HepG2 (cell line): ENCODE measurements around the gene PLCG1. TPM values are rescaled to one million over a fixed set of nuclear protein-coding genes. Genes with fewer than 3 reads are reported as not detected.
A peak's percentile ranks its signal among the peaks of the same experiment; 100 is the strongest.

Experiments used
- ATF1 ChIP-seq: IDR thresholded peaks from 2 replicates; pipeline ENCODE4 v1.6.1; 2016; ENCODE audit warnings: mild to moderate bottlenecking, control low read depth
- CBX1 ChIP-seq: IDR thresholded peaks from one replicate; pipeline ENCODE4 v1.6.1; 2016; ENCODE audit warnings: antibody characterized with exemption, low read depth
- EHMT2 ChIP-seq: fragments of 200-600 bp; sonication (generic); IDR thresholded peaks from 2 replicates; pipeline ENCODE4 v1.7.0; 2017; ENCODE audit warnings: antibody characterized with exemption, low read depth, low read length, borderline replicate concordance
- HMGXB4 ChIP-seq, 2 experiments: sonication (generic) in 1 of 2; formaldehyde crosslinking in 1 of 2; IDR thresholded peaks; 2 replicates each; pipeline versions ENCODE4 v1.4.0 to v1.6.1; 2018 to 2020; ENCODE audit warnings: missing genetic modification reagents in 2 of 2, borderline replicate concordance in 1 of 2, low read depth in 1 of 2, mild to moderate bottlenecking in 1 of 2, missing biosample characterization in 1 of 2
- MED8 ChIP-seq: sonication (generic); formaldehyde crosslinking; IDR thresholded peaks from 2 replicates; pipeline ENCODE4 v1.8.1; 2023; ENCODE audit warnings: mild to moderate bottlenecking, missing genetic modification reagents; ENCODE audit not compliant: insufficient replicate concordance
- NCOR1 ChIP-seq: fragments of 200-600 bp; sonication (generic); IDR thresholded peaks from 2 replicates; pipeline ENCODE4 v1.7.0; 2017; ENCODE audit warnings: antibody characterized with exemption, low read length, borderline replicate concordance
- NFYB ChIP-seq: sonication (generic); formaldehyde crosslinking; IDR thresholded peaks from 2 replicates; pipeline ENCODE4 v1.4.0; 2020; ENCODE audit warnings: missing genetic modification reagents
- PRMT3 ChIP-seq: sonication (generic); formaldehyde crosslinking; IDR thresholded peaks from 2 replicates; pipeline ENCODE4 v1.8.1; 2022; ENCODE audit warnings: low read depth, mild to moderate bottlenecking, moderate library complexity, missing genetic modification reagents, borderline replicate concordance
- SIX1 ChIP-seq: sonication (generic); formaldehyde crosslinking; IDR thresholded peaks from 2 replicates; pipeline ENCODE4 v1.4.0; 2020; ENCODE audit warnings: missing genetic modification reagents, borderline replicate concordance
- SKI ChIP-seq: fragments of 450-650 bp; IDR thresholded peaks from one replicate; pipeline ENCODE4 v1.6.1; 2018; ENCODE audit warnings: mild to moderate bottlenecking; ENCODE audit not compliant: partially characterized antibody
- SMAD3 ChIP-seq: sonication (generic); formaldehyde crosslinking; IDR thresholded peaks from 2 replicates; pipeline ENCODE4 v1.4.0; 2020; ENCODE audit warnings: missing genetic modification reagents
- TAF15 ChIP-seq: fragments of 200-400 bp; formaldehyde crosslinking; IDR thresholded peaks from one replicate; pipeline ENCODE4 v1.6.1; 2018; ENCODE audit warnings: mild to moderate bottlenecking, low read depth, low read length; ENCODE audit not compliant: poor library complexity, severe bottlenecking
- TFDP2 ChIP-seq: sonication (generic); formaldehyde crosslinking; IDR thresholded peaks from 2 replicates; pipeline ENCODE4 v1.4.0; 2020; ENCODE audit warnings: missing genetic modification reagents
- YEATS2 ChIP-seq: sonication (generic); formaldehyde crosslinking; IDR thresholded peaks from 2 replicates; pipeline ENCODE4 v1.4.0; 2020; ENCODE audit warnings: missing genetic modification reagents, borderline replicate concordance
- ZBTB1 ChIP-seq: sonication (generic); formaldehyde crosslinking; IDR thresholded peaks from 2 replicates; pipeline ENCODE4 v1.4.0; 2020; ENCODE audit warnings: missing genetic modification reagents, borderline replicate concordance
- ZFY ChIP-seq: sonication (generic); formaldehyde crosslinking; IDR thresholded peaks from 2 replicates; pipeline ENCODE4 v1.4.0; 2020; ENCODE audit warnings: missing genetic modification reagents
- ZNF232 ChIP-seq: sonication (generic); formaldehyde crosslinking; IDR thresholded peaks from 2 replicates; pipeline ENCODE4 v1.4.0; 2020; ENCODE audit warnings: missing genetic modification reagents, borderline replicate concordance
- ZNF30 ChIP-seq: sonication (generic); formaldehyde crosslinking; IDR thresholded peaks from 2 replicates; pipeline ENCODE4 v1.5.0; 2020; ENCODE audit warnings: mild to moderate bottlenecking, missing genetic modification reagents
- ZNF577 ChIP-seq: sonication (generic); formaldehyde crosslinking; IDR thresholded peaks from 2 replicates; pipeline ENCODE4 v1.4.0; 2020; ENCODE audit warnings: mild to moderate bottlenecking, low read depth, missing genetic modification reagents, borderline replicate concordance
- polyA plus RNA-seq, 8 experiments: library from polyadenylated mRNA; depleted of rRNA in 3 of 8; stranded (reverse) in 7 of 8; unstranded in 1 of 8; fragments of >200 nt; fragmentation: Illumina TruSeq in 4 of 8; extraction: Trizol in 4 of 8; gene quantifications; 2 replicates each; pipeline versions ENCODE4 v1.2.1 to v1.2.3, GENCODE V29; 2011 to 2016; ENCODE audit warnings: low read depth in 4 of 8, missing spikeins in 1 of 8, mixed read lengths in 1 of 8; ENCODE audit not compliant: insufficient read depth in 1 of 8
- total RNA-seq, 5 experiments: library from RNA; depleted of rRNA; stranded (reverse); fragments of >200 nt; fragmentation: Illumina TruSeq; extraction: Trizol; gene quantifications; 2 replicates each; pipeline ENCODE4 v1.2.3, GENCODE V29; 2016; ENCODE audit warnings: low read depth in 1 of 5
- TF ChIP-seq, protein P1 (sequence below): sonication (generic); formaldehyde crosslinking; IDR thresholded peaks from 2 replicates; pipeline ENCODE4 v1.4.0; 2020; ENCODE audit warnings: low read depth, missing genetic modification reagents

PLCG1 gene
- total and polyA plus RNA-seq, 2 of the 13 experiments (the other 11 are each of a cell fraction or from before 2014, with no cell fraction given): 85.3 to 158 TPM

DNA sequence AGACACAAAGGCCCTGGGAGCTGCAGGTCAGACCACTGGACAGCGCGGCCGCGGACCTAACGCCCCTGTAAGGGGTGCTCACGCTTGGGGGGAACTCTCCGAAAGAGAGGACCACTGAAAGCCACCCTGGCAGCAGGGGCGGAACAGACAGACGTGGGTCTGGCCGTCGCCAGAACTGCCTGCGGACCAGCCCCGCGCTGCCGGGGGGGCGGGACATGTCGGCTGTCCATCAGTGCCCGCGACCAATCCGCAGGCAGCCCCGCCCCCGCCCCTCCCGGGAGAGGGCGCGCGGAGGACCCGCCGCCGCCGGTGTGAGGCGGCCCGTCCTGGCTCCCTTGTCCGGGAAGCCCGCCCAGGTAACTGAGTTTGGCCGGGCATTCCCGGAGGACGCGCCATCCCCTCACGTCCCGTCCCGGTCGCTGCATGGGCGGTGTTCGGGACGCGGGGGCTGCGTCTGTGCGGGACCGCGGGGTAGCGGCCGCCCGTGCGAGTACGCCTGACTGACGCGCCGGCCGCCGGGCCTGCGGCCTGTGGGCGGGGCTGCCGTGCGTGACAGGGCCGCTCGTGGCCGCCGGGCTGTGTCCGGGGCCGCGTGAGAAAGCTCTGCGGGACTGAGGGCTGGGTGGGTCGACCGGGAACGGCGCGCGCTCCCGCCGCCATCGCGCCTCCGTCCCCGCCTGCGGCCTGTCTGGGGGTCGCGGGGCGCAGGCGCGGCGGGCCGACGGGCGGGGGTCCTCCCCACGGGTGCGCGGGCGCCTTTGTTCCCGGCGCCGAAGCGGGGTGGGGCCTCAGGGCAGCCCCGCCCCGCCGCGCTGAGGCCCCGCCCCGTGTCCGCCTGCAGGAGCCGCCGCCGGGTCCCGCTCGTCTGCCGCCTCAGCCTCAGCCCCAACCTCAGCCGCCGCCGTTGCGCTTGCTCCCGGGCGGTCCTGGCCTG, at the start of gene PLCG1 (continued):
- peak; percentile 69 to 78; a peak in 3 of 4 replicates for TF ChIP-seq HMGXB4 (CRISPR knock-in tag; IDR thresholded peaks at IDR 0.05; ENCODE audit: borderline replicate concordance in 1 of 2, low read depth in 1 of 2)
- no peak for TF ChIP-seq EHMT2
- peak; percentile 70 for TF ChIP-seq MED8 (CRISPR knock-in tag)
- peak; percentile 89 for TF ChIP-seq SKI
- peak; percentile 96 for TF ChIP-seq ZFY (CRISPR knock-in tag)
- peak; percentile 85; the same call in 1 of the 2 replicates for TF ChIP-seq PRMT3 (CRISPR knock-in tag)
- TF ChIP-seq NCOR1: peak; percentile 33; the same call in 1 of the 2 replicates
- TF ChIP-seq, protein P1, sequence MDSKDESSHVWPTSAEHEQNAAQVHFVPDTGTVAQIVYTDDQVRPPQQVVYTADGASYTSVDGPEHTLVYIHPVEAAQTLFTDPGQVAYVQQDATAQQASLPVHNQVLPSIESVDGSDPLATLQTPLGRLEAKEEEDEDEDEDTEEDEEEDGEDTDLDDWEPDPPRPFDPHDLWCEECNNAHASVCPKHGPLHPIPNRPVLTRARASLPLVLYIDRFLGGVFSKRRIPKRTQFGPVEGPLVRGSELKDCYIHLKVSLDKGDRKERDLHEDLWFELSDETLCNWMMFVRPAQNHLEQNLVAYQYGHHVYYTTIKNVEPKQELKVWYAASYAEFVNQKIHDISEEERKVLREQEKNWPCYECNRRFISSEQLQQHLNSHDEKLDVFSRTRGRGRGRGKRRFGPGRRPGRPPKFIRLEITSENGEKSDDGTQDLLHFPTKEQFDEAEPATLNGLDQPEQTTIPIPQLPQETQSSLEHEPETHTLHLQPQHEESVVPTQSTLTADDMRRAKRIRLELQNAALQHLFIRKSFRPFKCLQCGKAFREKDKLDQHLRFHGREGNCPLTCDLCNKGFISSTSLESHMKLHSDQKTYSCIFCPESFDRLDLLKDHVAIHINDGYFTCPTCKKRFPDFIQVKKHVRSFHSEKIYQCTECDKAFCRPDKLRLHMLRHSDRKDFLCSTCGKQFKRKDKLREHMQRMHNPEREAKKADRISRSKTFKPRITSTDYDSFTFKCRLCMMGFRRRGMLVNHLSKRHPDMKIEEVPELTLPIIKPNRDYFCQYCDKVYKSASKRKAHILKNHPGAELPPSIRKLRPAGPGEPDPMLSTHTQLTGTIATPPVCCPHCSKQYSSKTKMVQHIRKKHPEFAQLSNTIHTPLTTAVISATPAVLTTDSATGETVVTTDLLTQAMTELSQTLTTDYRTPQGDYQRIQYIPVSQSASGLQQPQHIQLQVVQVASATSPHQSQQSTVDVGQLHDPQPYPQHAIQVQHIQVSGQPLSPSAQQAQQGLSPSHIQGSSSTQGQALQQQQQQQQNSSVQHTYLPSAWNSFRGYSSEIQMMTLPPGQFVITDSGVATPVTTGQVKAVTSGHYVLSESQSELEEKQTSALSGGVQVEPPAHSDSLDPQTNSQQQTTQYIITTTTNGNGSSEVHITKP (CRISPR knock-in tag): no peak
- TF ChIP-seq ATF1 (CRISPR knock-in tag): no peak
- peak; percentile 90 for TF ChIP-seq CBX1
- peak; percentile 85 for TF ChIP-seq ZNF232 (CRISPR knock-in tag)
- TF ChIP-seq TFDP2: peak; percentile 90
- no peak for TF ChIP-seq TAF15
- no peak for TF ChIP-seq ZNF577 (CRISPR knock-in tag)
- TF ChIP-seq ZBTB1 (CRISPR knock-in tag): no peak
- 0 out of 2 replicates have a peak, but pooled peaks have one; percentile 33 for TF ChIP-seq YEATS2 (CRISPR knock-in tag)
- TF ChIP-seq SMAD3: peak; percentile 79; the same call in 1 of the 2 replicates
- no peak for TF ChIP-seq SIX1
- TF ChIP-seq ZNF30 (CRISPR knock-in tag): no peak
- peak; percentile 91 for TF ChIP-seq NFYB (CRISPR knock-in tag)
